GM12892 (cell line): ENCODE results near the gene FOXP2.
"Not testable (repeated sequence)": the region's sequence is repeated elsewhere in the genome, so short reads cannot be mapped to it uniquely, and the experiment has no call there.

Source experiments
- DNase-seq: peaks from one replicate; pipeline ENCODE4 v3.0.0; 2011; ENCODE audit not compliant: insufficient read length
- FAIRE-seq: peaks from 2 replicates; lab custom pipeline; 2011; peaks lifted over from hg19 to GRCh38; lab: Jason Lieb, UNC
- POLR2A ChIP-seq: IDR thresholded peaks from 2 replicates; pipeline ENCODE4 v1.6.1; 2011; ENCODE audit warnings: low read depth, low read length, control low read depth
- POLR2AphosphoS5 ChIP-seq: IDR thresholded peaks from 2 replicates; pipeline ENCODE4 v1.6.1; 2011; ENCODE audit warnings: low read depth, low read length, control low read depth
- TAF1 ChIP-seq: IDR thresholded peaks from 2 replicates; pipeline ENCODE4 v1.6.1; 2011; ENCODE audit warnings: low read depth, mild to moderate bottlenecking, control low read depth, low read length, borderline replicate concordance

Gene FOXP2

DNA sequence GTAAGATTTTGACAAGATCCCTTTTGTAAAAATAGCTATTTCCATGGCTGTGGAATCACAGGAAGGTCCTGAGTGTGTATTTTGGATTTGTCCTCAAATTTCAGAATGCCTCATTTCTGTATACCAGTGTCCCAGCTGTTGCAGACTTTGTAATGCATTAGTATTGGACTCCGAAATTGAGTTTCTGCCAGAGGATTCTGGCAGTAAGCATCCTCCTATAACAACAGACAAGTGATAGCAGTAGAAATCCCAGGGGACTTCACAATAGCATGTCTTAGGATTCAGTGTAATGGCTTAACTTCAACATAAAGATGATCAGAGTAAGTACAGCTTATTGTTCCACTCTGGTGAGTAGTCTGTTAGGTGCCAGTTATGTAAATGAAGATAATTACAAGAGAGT, 104.6 kb downstream of the FOXP2 start:
- no peak for TF ChIP-seq TAF1
- TF ChIP-seq POLR2AphosphoS5, result no peak
- DNase-seq, result no peak
- peak; percentile 40 for FAIRE-seq

DNA sequence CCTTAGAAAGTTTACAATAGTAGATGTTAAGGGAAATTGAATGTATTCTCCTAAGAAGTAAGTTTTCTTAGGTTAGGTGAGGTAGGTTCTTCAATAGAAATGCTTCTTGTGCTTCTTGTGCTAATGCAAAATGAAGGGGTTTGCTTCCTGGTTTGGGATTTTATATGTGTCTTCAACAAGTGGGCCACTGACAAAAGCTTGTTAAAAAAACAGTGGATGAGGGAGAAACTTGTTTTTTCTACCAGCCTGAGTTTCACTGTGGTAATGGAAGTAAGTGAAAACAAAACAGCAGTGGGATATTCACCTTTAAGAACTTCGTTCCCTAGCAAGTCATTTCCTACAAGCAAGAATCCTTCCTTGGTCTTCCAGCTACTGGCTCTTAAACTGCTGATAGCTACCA, 107.5 kb downstream of the FOXP2 start:
- DNase-seq, result no peak
- TF ChIP-seq POLR2AphosphoS5, result no peak
- no peak for TF ChIP-seq TAF1
- no peak for TF ChIP-seq POLR2A
- FAIRE-seq, result no peak

GRCh38 chr7:114527589-114527988, 113.0 kb downstream of the FOXP2 start:
- no peak for TF ChIP-seq TAF1
- FAIRE-seq (no peak), DNase-seq (no peak)

DNA sequence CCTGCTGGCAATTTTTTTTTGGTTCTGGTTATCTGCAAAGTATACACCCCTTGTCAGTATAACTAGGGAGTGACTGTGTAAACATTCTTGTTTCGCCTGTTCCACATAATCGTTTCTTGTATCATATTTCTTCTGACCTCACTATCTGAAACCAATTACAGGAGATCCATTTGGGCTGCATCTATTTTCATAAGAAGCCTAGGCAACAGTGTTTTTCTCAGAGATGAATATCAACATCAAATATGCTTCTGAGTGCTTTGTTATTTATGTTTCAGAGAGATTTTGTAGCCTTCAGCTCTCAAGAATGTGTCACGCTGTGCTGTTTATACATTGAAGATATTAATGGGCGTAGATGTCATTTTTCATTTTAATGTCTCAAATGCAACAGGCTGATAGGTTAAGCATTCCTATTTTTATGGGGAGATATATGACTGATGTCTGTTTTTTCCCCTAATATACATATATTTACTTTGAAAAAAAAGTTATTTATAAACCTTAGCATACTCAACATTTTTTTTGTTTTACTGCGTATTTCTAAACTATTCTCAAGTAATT, 115.5 kb downstream of the FOXP2 start:
- TF ChIP-seq TAF1 (no peak), POLR2AphosphoS5 (no peak), POLR2A (no peak)
- DNase-seq, result no peak
- FAIRE-seq, result no peak

DNA sequence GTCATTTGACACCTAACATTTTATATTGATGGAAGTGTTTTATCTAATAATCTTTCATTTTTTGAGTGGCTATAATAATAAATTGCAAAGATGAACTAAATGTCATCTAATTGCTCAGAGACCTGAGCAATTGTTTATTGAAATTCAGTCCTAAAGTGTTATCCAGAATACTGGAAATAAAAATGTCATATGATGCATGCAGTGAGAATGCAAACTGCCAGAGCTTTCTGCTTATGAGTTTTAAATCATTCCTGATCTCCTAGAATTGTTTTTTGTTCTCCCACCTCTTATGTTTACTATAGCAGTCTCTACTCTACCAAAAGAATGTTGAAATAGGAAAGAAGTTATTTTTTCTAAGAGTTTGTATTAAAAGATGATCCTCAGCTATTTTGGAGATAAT, 116.7 kb downstream of the FOXP2 start:
- FAIRE-seq (no peak), DNase-seq (no peak)
- TF ChIP-seq POLR2A (no peak), TAF1 (no peak), POLR2AphosphoS5 (no peak)

DNA sequence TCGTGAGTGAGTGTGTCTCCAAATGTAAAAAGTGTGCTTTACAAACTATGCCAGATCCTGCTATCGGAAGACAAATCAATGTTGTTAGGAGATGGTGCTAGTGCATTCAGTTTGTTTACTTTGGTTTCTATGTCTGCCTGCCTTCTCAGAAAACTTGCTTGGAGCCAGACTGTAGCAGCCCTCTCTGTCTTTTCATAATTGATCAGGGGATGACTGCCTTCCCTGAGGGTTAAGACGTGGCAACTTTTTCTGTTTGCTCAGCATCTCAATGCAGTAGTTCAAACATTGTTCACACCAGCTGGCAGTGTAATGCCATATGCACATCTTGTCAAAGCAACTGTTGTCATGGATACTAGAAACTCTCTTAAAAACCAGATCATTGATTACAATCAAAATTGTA, 118.5 kb downstream of the FOXP2 start:
- DNase-seq (no peak), FAIRE-seq (no peak)
- TF ChIP-seq TAF1 (no peak), POLR2AphosphoS5 (no peak), POLR2A (no peak)

- FAIRE-seq (no peak), DNase-seq (no peak)
- TF ChIP-seq POLR2A, result no peak
- TF ChIP-seq TAF1, result no peak
- no peak for TF ChIP-seq POLR2AphosphoS5
Observed at GRCh38 chr7:114534953-114535352, 120.3 kb downstream of the FOXP2 start.

DNA sequence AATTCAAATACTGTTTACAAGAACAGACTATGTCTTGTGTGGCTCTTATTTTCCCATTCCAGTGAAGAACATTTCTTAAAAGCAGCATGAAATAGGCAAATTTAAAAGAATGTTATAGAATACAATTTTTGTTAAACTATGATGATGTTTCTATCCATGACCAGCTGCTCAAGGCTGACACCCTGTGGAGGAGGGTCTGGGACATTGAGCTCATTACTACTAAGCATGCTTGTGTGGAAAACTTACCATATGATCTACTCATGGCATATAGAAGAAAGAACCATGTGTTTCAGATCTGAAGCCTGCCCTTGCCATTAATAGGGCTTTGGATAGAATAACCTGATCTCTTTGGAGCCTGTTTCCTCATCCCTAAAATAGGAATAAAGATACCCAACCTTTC, 125.0 kb downstream of the FOXP2 start:
- FAIRE-seq (no peak), DNase-seq (no peak)
- TF ChIP-seq POLR2A (no peak), TAF1 (no peak), POLR2AphosphoS5 (no peak)

GRCh38 chr7:114540291-114540690, 125.7 kb downstream of the FOXP2 start:
- TF ChIP-seq POLR2AphosphoS5, result no peak
- TF ChIP-seq TAF1, result no peak
- no peak for TF ChIP-seq POLR2A
- no peak for FAIRE-seq

DNA sequence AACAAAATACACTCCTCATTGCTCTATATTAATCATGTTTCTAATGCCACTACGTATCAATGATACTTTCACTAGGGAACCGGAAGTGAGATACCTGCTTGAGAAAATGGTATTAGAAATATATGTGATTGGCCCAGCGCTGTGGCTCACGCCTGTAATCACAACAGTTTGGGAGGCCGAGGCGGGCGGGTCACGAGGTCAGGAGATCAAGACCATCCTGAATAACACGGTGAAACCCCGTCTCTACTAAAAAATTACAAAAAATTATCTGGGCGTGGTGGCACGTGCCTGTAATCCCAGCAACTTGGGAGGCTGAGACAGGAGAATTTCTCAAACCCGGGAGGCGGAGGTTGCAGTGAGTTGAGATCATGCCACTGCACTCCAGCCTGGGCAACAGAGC, 132.7 kb downstream of the FOXP2 start:
- DNase-seq, FAIRE-seq: not testable (repeated sequence)

More at GRCh38 chr7:114540291-114540690, 125.7 kb downstream of the FOXP2 start:
- no peak for DNase-seq

GRCh38 chr7:114548081-114548980, 133.7 kb downstream of the FOXP2 start:
- FAIRE-seq, result peak; percentile 51
- TF ChIP-seq POLR2AphosphoS5, result no peak
- TF ChIP-seq POLR2A, result no peak
- no peak for TF ChIP-seq TAF1
- DNase-seq, result no peak
